ENCODE measurements around the gene HOXB8. TPM values are rescaled to one million over a fixed set of nuclear protein-coding genes. Genes with fewer than 3 reads are reported as not detected.

Gene HOXB8
- total RNA-seq, 1 experiment from 2014 or later, result not detected

DNA sequence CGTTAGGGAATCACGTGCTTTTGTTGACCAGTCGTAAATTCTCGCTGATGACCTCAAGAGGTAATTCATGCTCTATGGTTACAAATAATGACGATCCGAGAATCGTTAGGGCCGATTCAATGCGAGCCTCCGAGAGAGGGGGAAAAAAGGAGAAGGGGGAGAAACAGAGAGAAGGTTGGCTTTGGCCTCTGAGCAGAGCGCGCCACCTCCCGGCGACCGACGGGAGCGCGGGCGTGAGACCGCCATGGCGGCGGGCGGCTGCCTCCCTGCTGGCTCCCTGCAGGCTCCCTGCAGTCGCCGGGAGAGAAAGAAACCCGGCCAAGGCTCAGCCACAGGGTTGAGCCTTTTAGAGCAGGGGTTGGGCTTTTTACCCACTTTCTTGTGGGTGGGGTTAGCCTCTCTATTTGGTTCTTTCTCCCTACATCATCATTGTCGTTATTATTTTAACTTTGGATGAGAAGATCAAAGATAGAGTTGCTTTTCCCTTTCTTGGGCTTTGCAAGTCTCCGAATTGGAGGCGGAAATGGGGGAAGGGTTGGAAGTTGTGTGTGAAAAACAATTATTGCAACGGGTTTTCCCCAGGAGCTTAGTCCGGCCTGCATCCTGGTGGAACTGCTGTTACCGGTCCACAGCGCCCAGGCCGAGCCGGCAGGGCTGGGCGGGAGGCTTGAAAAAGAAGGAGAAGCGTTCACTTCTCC lies 21.1 kb downstream of the HOXB8 start:
- ChIA-PET CTCF (interaction anchor here (0.5 to 1.2 kb wide), 6 partner anchors 108 to 857 kb away, joined by 3 to 10 read pairs (median 6); no protein-coding TSS in a partner anchor), POLR2A (ENCODE audit: unreplicated experiment) (interaction anchor here (0.5 kb wide), 1 partner anchor 32 kb away, joined by 3 read pairs; the partner anchor contains the start of gene HOXB9)
- peak overlapping the region; percentile 4; the same call in 1 of the 2 replicates for H3K4me3 ChIP-seq (ENCODE audit: low read length)
- H3K9me2 ChIP-seq (replicated peaks; ENCODE audit: low read length), result no peaks in the 10 kb centered on the region
- no peak overlapping the region for H3K9ac ChIP-seq (ENCODE audit: low read length)
- H3K4me1 ChIP-seq (ENCODE audit: insufficient read depth, low read length), result peaks cover 13% of the 10 kb centered on the region
- BruUV-seq (replicated peaks), result no TSS peak
- H3K27ac ChIP-seq (ENCODE audit: low read length), result no peak overlapping the region
- intact Hi-C loops (cut with micrococcal nuclease), result loop anchor here (2.0 kb wide), 1 partner anchor 243 kb away; no protein-coding TSS in a partner anchor
- no peaks in the 10 kb centered on the region for H3K27me3 ChIP-seq (ENCODE audit: low read length)
- no peaks in the 10 kb centered on the region for H3F3A ChIP-seq (ENCODE audit: low read length, unreplicated experiment)
- ATAC-seq (peak; percentile 56), DNase-seq (peak; percentile 88)
- peaks cover 25% of the 10 kb centered on the region for H3K79me2 ChIP-seq (ENCODE audit: low read length)
- H3K4me2 ChIP-seq (ENCODE audit: low read length), result peak overlapping the region; percentile 48
- H2AFZ ChIP-seq (ENCODE audit: low read length), result peak overlapping the region; percentile 48
- H4K20me1 ChIP-seq (ENCODE audit: low read length), result peaks cover 7% of the 10 kb centered on the region
- no peaks in the 10 kb centered on the region for H3K9me3 ChIP-seq (ENCODE audit: low read length)
- no peaks in the 10 kb centered on the region for H3K36me3 ChIP-seq (ENCODE audit: low read depth, low read length)
- TF ChIP-seq EZH2 (IDR thresholded peaks at IDR 0.05; ENCODE audit: low read length, unreplicated experiment) (no peak), EZH2phosphoT487 (IDR thresholded peaks at IDR 0.05; ENCODE audit: borderline replicate concordance, low read length) (no peak)
- TF ChIP-seq, protein P1, sequence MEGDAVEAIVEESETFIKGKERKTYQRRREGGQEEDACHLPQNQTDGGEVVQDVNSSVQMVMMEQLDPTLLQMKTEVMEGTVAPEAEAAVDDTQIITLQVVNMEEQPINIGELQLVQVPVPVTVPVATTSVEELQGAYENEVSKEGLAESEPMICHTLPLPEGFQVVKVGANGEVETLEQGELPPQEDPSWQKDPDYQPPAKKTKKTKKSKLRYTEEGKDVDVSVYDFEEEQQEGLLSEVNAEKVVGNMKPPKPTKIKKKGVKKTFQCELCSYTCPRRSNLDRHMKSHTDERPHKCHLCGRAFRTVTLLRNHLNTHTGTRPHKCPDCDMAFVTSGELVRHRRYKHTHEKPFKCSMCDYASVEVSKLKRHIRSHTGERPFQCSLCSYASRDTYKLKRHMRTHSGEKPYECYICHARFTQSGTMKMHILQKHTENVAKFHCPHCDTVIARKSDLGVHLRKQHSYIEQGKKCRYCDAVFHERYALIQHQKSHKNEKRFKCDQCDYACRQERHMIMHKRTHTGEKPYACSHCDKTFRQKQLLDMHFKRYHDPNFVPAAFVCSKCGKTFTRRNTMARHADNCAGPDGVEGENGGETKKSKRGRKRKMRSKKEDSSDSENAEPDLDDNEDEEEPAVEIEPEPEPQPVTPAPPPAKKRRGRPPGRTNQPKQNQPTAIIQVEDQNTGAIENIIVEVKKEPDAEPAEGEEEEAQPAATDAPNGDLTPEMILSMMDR (conservative IDR thresholded peaks at IDR 0.05; ENCODE audit: low read depth, low read length), result peak; percentile 97

DNA sequence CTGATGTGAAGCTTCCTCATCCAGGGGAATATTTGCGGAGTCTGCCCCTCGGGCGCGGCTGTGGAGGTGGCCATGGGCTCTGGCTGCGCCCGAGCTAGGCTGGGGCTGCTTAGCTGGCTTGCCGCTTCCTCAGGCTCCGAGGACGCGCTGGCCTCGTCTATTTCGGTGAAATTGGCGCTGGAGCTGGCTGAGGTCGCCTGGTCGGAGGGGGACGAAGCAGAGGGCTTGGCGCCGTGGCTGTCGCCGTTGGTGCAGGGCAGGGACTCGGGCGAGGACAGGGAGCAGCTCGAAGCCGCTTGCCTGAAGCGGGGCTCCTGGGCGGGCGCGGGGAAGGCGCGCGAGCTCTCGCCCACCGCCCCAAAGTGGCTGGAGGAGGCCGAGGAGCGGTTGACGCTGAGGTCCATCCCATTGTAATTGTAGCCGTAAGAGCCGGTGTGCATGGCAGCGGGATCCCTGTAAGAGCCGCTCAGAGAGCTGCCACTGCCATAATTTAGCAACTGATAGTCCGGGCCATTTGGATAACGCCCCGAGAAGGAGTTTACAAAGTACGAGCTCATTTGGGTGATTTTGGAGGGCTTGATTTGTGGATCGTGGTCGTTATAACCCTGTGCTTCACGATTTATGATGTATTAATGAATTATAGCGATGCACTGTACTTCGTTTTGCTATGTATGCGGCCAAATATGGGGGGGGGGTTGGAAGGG lies 21.8 kb downstream of the HOXB8 start, which contains the start of gene HOXB5:
Gene HOXB5 (minus strand): TSS at position 654 of the 704 bp plus-strand sequence. CDS start 97 bp downstream, at position 557.
- DNase-seq (no peak), ATAC-seq (no peak)
- Histone ChIP-seq H3K9ac (ENCODE audit: low read length) (no peak within 1 kb of the TSS), H3K4me1 (ENCODE audit: insufficient read depth, low read length) (peaks cover 6% of the 10 kb centered on the region), H3K27me3 (ENCODE audit: low read length) (no peaks in the 10 kb centered on the region), H3K36me3 (ENCODE audit: low read depth, low read length) (no peaks in the 10 kb centered on the region), H3K27ac (ENCODE audit: low read length) (no peak within 1 kb of the TSS), H3K9me2 (replicated peaks; ENCODE audit: low read length) (no peaks in the 10 kb centered on the region), H3K79me2 (ENCODE audit: low read length) (peaks cover 18% of the 10 kb centered on the region), H3F3A (ENCODE audit: low read length, unreplicated experiment) (no peaks in the 10 kb centered on the region), H3K4me2 (ENCODE audit: low read length) (peak within 1 kb of the TSS; percentile 48), H2AFZ (ENCODE audit: low read length) (peak within 1 kb of the TSS; percentile 48), H4K20me1 (ENCODE audit: low read length) (peaks cover under 1% of the 10 kb centered on the region; the same call in 1 of the 2 replicates), H3K9me3 (ENCODE audit: low read length) (no peaks in the 10 kb centered on the region), H3K4me3 (ENCODE audit: low read length) (peak within 1 kb of the TSS; percentile 4; the same call in 1 of the 2 replicates)
- TF ChIP-seq, protein P1 (conservative IDR thresholded peaks at IDR 0.05; ENCODE audit: low read depth, low read length), result no peak
- TF ChIP-seq EZH2 (IDR thresholded peaks at IDR 0.05; ENCODE audit: low read length, unreplicated experiment), result no peak
- no peak for TF ChIP-seq EZH2phosphoT487 (IDR thresholded peaks at IDR 0.05; ENCODE audit: borderline replicate concordance, low read length)
- ChIA-PET POLR2A (ENCODE audit: unreplicated experiment) (interaction anchor here (0.5 kb wide), 1 partner anchor 33 kb away, joined by 3 read pairs; the partner anchor contains the start of gene HOXB9), CTCF (interaction anchor here (0.5 to 1.2 kb wide), 6 partner anchors 107 to 858 kb away, joined by 3 to 14 read pairs (median 6); no protein-coding TSS in a partner anchor)
- intact Hi-C loops (cut with micrococcal nuclease), result no loop called here
- no TSS peak for BruUV-seq (replicated peaks)

Measured in PC-3 (cell line).